ENCODE results near the gene KCNG2.

KCNG2 gene

DNA sequence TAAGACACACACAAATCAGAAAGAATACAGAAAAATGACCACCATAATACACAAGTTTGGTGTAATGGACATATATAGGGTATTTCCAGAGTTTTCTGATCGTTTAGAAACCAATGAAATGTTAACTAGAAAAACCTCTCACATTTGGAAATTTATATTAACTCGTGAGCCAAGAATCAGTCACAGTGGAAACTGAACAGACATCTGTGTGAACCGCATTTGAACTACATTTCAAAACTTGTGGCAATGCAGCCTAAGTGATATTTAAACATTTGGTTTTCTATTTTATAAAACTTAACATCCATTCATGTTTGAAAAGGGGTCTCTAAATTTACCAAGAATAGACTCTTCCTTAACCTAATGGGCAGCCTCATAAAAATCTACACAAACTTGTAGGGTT, 29.0 kb upstream of the KCNG2 start:
- in situ Hi-C loops (cut with MboI; ENCODE audit: low sequenced_read_pairs) = no loop called here

DNA sequence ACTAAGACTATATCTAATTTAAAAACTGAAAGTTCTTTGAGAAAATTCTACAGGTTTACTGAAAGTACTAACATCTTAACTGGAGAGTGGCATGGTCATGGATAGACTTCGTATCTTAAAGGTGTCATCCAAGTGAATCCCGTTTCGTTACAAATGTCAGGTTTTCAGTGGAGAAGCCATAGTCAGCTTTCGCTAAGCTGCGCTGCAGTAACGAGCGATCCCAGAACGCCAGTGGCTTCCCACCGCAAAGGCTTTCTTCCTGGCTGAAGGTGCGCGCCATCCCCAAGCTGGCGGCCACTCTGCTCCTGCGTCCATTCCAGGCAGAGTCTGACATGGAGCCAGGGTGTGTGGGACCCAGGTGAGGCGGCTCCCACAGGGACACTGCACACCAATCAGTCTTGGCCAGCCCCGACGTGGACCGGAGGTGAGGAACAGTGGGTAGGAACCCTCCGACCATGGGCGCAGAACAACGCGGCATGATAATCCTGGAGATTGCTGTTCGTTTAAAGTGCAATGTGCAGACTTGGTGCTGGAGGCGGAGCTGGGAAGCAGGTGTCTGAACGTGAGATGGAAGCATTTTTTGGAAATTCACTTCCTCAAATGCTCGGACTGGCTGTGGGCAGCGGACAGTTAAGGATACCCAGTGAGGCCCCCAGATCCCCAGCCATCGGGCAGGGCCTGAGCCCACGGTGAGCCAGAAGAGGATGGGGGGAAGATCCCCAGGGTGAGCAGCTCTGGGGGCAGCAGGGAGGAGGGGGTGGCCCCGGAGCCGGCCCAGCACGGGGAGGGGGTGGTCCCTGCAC, 27.8 kb upstream of the KCNG2 start:
- in situ Hi-C loops (cut with MboI; ENCODE audit: low sequenced_read_pairs) = no loop called here

DNA sequence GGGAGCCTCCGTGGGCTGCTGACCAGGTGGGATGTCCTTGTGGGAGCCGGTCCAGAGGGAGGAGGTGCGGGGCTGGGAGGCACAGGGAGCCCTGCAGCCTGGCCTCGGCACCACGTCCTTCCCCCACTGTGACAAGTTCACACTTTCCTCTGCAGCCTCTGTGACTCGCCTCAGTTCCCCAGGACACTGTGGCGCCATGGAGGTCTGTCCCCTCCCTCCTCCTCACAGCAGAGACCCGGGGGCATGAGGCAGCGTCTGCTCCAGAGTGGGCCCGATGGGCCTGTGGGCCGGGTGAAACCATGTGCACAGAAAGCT, 27.3 kb upstream of the KCNG2 start:
- in situ Hi-C loops (cut with MboI; ENCODE audit: low sequenced_read_pairs) = no loop called here

DNA sequence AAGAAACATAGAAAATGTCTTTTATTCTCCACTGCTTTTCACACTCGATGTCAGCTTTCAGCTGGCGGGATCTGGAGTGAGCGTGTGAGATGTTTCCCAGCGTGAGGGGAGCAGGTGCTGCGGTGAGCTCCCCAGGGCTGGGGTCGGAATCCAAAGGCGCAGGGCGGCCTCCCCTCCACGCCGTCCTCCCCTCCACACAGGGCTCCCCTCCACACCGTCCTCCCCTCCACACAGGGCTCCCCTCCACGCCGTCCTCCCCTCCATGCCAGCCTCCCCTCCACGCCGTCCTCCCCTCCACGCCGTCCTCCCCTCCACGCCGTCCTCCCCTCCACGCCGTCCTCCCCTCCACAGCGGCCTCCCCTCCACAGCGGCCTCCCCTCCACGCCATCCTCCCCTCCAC, 26.9 kb upstream of the KCNG2 start:
- in situ Hi-C loops (cut with MboI; ENCODE audit: low sequenced_read_pairs) = no loop called here

DNA sequence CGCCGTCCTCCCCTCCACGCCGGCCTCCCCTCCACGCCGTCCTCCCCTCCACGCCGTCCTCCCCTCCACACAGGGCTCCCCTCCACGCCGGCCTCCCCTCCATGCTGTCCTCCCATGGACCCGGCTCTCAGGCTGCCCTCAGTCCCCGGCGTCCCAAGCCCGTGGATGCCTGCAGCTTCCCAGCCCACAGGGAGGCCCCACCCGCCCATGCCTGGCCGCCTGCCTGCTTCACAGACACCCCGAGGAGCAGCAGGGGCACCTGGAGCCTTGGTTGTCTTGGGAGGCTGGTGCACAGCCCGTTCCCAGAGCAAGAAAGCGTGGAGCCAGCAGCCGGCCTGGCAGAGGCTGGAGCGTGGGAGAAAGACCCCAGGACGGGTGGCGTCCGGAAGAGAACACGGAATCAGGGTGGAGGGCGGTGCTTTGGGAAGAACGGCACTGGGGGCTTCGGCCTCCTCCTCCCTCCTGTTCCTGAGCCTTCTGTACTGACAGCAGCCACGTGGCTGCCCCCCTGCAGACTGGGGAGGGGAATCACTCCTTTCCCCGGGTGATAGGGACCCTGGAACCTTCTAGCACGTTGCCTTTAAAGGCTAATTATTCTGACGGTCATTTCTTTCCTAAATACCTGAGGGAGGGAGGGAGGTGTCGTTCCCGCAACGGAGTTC, 26.2 kb upstream of the KCNG2 start:
- in situ Hi-C loops (cut with MboI; ENCODE audit: low sequenced_read_pairs) = no loop called here

DNA sequence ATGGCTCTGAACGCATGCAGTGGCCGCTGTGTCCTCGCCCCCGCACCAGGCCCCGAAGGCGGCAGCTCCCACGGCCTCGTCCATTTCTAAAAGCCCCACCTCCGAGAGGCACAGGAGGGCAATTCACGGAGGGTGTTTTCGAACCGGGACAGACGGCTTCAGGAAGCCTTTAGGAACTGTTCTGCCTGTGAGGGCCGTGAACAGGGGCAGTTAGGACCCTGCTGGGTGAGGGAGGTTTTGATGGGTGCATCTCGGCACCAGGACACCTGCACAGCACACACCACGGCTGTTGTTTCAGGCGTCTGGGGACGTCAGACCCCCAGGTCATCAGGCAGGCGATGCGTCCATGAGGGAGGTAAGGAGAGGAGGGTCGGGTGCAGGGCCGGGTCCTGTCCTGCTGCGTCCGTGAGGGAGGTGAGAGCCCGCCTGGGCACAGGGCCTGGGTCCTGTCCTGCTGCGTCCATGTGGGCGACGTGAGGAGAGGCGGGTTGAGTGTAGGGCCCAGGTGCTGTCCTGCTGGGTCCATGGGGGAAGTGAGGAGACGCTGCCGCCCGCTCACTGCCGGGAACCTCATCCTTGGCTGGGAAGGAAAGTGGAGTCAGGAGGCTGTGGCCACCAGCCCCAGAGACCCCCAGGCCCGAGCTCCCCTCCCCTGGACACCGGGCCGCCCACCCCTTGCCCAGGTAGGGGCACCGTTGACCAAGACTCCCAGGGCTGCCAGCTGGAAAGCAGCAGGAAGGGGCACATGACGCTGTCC, 25.5 kb upstream of the KCNG2 start:
- in situ Hi-C loops (cut with MboI; ENCODE audit: low sequenced_read_pairs) = no loop called here

DNA sequence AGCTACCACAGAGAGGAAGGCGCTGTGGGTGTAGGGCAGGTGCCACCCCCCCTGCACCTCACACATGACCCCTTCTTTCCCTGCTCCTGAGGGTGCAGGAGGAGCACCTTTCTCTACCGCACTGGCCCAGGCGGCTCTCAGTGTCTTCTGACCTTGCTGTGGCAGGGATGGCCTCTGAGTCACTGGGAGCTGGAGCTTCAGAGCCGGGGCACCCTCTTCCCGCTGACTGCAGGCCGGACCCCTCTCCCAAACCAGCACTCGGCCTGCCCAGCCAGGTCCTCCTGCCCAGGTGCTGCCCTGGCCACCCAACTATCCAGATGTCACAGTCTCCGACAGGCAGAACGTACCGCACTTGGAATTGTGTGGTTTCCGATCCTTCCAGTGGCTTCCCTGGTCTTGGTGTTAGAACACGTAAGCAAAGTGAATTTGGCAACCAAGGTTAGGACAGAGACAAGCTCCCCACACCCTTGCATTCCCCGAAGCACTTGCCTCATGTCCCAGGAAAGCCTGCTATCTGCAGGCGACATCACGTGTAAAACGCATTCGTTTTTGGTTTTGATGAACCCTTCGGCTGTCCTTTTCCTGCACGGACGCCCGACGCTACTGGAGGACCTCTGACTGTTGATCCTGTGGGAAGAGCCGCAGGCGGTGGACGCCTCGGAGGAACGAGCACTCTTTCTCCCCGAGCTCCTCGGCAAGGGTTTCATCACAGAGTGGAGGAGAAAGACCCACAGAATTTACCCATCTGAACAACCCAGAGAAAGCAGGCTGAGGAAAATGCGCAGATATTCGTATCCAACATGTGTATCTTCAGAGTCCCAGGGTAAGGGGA, 24.7 kb upstream of the KCNG2 start:
- in situ Hi-C loops (cut with MboI; ENCODE audit: low sequenced_read_pairs) = no loop called here

DNA sequence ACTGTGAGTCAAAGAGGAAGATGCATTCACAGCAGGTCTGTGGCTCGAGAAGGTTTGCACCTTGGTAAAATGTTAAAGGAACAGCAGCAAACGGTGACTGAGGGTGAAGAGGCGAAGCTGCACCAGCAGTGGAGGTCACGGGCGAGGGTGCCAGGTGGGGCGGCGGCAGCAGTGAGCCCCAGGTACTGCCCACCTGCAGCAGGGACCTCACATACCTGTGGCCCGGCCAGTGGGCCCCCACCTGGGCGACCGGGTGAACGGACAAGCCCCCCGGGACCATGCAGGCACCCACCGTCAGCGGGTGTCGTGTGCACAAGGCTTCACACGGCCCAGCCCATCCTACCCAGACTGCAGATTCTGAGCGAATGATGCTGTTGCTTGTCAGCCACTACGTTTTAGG, 23.6 kb upstream of the KCNG2 start:
- in situ Hi-C loops (cut with MboI; ENCODE audit: low sequenced_read_pairs) = no loop called here

DNA sequence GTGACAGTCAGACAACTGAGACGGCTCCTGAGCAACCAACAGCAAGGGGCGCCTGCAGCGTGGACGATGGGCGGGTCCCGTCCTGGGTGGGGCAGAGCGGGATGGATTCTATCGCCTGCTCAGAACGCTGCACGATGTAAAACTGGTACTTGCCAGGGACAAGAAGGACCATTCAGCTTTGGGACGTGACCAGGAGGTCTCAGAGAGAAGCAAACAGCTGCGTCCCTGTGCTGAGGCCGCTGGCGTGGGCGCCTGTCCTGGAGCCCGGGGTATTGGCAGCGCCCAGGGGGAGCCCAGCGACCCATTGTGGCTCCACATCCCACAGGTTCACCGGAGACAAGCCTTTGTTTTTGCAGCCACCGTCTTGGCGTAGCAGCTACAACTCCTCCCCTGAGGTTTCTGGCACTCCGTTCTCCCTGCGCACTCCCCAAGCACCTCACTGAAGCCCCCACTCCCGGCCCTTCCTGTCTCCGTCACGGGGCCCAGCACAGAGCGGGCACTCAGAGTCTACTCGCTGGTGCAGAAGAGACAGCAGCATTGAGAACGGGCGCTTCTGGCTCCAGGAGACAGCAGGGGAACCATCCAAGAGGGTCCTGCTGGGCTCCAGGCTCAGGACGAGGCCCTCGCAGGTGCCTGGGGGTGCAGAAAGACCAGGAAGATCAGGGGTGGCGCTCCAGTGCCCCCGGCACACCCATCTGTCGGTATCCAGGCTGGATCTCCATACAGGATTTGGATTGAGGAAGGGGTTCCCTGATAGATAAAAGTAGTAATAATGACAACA, 22.1 kb upstream of the KCNG2 start:
- in situ Hi-C loops (cut with MboI; ENCODE audit: low sequenced_read_pairs) = no loop called here

DNA sequence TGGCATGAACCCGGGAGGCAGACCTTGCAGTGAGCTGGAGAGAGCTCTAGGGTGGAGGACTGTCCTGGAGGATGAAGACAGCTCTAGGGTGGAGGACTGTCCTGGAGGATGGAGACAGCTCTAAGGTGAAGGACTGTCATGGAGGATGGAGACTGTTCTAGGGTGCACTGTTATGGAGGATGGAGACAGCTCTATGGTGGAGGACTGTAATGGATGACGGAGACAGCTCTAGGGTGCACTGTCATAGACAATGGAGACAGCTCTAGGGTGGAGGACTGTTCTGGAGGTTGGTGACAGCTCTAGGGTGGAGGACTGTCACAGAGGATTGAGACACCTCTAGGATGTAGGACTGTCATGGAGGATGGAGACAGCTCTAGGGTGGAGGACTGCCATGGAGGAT, 21.1 kb upstream of the KCNG2 start:
- in situ Hi-C loops (cut with MboI; ENCODE audit: low sequenced_read_pairs) = no loop called here

DNA sequence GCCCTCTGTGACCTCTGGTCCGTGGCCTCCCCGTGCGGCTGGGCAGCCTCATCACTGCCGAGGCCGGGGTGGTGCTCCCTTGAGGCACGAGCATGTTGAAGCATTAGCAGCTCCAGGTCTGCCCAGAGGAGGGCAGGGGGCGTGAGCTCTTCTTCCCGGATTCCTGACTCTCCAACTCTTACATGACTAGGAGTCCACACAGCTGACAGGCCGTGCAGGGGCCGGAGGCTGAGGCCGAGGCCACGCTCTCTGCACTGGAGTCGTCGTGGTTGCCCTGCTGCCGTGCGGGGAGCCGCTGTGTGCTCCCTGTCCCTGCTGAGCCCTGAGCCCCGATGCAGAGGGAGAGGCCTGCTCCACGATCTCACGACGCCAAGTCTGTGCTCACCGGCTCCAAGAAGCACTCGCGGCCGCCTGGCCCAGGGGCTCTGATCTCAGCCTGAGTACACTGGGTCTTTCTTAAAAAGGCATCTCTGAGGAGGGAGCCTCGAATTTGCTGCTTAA, 19.4 kb upstream of the KCNG2 start:
- in situ Hi-C loops (cut with MboI; ENCODE audit: low sequenced_read_pairs) = no loop called here

DNA sequence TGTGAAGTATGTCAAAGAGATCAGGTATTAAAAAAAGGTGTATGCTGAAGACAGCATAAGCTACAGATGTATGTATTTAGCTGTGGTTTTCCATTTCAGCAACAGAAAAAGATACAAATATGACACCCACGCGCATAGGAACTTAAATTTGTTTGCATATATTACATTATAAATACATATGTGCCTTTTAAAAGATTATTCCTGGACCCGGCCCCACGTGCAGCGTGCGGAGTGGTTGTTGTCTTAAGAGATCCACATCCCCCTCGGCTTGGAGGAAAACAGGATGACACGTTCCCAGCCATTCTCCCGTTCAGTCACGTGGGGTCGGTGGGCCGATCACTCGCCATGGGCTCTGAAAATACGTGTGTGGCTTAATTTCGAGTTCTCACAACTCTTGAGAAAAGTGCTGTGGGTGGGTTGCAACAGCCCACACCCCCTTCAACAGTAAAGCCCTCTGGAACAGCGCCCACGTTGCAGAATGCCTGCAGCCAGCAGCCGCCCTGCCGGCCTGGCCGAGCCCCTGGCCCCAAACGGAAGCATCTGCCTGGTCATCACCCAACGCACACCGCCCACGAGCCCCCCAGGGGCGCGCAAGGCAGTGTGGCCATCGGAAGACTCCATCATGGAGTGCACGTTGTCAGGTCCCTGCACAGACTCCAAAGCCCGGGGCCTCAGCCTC, 18.6 kb upstream of the KCNG2 start:
- in situ Hi-C loops (cut with MboI; ENCODE audit: low sequenced_read_pairs) = no loop called here

DNA sequence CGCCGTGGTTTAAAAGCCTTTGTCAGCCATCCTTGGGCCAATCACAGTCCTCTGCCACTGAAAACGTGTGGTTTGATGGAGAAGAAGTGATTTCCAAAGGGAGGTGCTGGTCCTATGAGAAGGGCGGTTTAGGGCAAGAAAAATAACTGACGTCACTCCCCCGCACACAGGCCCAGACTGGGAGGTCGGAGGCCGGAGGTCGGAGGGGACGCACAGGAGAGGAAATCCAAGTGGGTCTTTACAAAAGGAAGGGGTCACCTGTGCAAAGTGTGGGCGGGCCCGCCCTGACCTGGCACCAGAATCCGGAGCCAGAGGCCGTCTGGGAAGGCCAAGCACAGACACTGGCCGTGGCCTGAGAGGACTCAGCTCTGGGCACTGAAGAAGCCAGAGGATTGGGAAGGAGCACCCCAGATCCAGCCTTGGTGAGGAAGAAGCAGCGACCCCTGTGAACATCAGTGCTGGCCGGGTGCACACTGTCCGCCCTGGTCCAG, 18.0 kb upstream of the KCNG2 start:
- in situ Hi-C loops (cut with MboI; ENCODE audit: low sequenced_read_pairs) = no loop called here

DNA sequence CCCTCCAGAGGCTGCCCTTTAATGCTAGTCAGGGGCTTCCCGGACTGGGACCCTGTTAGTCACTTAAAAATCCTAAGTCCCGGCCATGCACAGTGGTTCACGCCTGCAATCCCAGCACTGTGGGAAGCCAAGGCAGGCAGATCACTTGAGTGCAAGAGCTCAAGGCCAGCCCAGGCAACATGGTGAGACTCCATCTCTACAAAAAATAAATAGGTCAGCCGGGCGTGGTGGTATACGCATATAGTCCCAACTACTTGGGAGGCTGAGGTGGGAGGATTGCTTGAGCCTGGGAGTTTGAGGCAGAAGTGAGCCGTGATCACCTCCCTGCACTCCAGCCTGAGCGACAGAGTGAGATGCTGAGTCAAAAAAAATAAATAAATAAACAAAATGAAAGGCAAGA, 17.2 kb upstream of the KCNG2 start:
- in situ Hi-C loops (cut with MboI; ENCODE audit: low sequenced_read_pairs) = no loop called here

DNA sequence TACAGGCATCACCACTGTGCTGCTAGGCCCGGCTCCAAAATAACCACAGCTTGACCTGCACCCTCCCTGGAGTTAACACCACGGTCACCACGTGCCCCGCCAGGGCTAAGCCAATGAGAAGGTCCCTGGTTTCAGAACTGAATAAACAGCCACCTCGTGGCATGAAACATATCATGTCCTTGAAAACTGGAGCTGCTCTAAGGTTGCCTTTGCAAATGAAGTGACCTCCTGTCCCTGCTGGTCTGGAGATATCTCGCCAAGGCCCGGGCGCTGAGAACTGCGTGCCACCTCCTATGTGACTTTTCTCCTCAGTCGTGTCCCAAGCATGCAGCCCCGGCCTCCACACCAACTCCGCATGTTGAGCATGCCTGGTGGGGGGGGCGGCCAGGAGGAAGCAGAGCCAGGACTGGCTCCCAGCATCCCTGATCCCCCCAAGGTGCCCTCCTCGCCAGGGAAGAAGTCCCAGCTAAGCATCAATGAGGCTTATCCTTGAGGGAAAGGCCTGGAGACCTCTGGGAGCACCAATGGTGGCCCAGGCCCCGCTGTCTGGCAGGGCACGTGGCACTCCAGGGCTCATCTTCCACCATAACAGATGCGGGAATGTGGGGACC, 16.3 kb upstream of the KCNG2 start:
- in situ Hi-C loops (cut with MboI; ENCODE audit: low sequenced_read_pairs) = no loop called here

DNA sequence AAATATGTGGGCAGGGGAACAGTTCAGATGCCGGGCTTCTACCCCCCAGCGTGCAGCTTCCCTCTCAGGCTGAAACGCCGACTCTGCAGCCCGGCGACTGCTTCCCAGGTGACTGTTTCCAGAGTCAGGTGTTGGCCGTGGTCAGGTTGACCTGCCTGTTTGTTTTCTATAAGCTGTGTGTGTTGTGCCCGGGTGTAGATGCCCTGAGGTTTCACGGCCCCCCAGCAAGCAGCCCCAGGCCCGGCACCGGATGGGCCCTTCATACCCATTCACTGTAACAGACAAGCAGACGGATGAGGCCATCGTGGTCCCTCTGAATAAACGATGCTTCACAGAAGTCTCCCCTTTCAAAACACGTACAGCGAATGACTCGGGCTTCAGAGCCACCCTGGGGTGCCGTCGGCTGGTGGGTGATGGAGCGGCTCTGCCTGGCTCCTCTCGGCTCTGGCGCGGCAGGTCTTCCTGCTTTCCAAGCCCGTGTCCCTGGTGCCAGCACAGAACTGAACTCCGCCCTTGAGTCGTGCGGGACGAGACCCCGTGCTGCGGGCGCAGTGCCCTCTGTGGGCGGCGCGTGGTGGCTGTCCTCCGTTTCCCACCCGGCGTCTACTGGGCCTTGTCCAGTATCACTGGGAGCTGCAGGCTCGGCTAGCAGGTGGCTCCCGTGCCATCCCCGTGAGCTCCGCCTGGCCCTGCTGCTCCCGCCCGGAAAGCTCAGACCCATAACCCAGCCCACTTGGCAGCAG, 15.0 kb upstream of the KCNG2 start:
- in situ Hi-C loops (cut with MboI; ENCODE audit: low sequenced_read_pairs) = no loop called here

DNA sequence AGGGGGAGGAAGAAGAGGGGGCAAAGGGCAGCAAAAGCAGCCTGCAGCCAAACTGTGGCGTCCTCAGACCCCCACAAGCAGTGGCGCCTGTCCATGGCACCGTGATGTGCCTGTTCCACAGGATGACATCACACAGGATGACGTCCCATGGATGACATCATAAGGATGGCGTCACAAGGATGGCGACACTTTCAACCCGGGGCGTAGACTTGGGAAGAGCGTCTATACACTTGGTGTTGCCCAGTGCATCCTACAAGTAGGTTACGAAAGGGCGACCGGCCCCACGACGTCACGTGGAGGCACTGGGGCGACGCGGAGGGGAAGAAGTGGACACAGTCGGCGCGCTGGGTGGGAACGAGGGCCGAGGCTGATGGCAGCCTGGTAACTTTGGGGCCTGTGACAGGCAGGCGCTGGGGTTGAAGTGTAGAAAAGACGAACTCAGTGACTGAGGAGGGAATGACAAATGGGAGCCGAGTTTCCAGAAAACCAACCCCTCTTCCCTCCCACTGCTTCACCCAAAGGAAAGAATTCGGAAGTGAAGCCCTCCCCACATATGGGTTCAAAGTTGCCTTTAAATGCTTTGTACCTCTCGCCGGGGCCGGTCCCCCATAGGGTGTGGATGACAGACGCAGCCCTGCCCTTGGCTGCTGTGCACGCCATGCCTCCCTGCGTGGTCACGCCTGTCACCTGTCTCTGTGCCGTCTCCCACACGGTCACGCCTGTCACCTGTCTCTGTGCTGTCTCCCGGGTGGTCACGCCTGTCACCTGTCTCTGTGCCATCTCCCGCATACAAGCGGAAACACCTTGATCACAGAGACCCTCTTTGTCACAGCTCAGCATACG, 13.4 kb upstream of the KCNG2 start:
- in situ Hi-C loops (cut with MboI; ENCODE audit: low sequenced_read_pairs) = no loop called here

All from HL-60/S4 treated with phorbol 12-myristate 13-acetate at 8.2 ng/mL for 4 days and 3 days (cell line).